ENCODE measurements around the gene SLC25A22. TPM values are rescaled to one million over a fixed set of nuclear protein-coding genes. Genes with fewer than 3 reads are reported as not detected.

SLC25A22 gene
- polyA plus RNA-seq, 1 donor (not counting 4 experiments of a cell fraction or from before 2014, with no cell fraction given) = 13.5 TPM

DNA sequence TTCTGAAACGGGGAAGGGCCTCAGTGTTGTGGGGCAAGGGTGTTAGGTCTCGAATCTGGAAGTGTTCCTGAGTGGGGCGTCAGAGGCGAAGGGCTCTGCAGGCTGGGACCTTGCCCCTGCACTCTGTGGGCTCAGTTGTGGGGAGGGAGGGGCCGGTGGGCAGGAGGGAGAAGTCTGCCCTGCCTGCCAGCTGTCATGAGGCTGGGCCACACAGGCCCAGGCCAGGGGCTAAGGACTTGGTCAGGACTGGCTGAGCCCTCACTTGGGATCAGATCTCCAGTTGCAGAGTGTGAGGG, 29.8 kb upstream of the SLC25A22 start, which contains the start of gene CRACR2B:
TSS of gene CRACR2B (plus strand) at position 23 of the 296 bp plus-strand sequence. CDS start 689 bp downstream, outside the sequence.
- H3K4me2 ChIP-seq (ENCODE audit: control insufficient read depth, extremely low read depth, insufficient read depth, low read depth, low read length) = peak within 1 kb of the TSS; percentile 60
- dilution Hi-C loops (cut with MboI; ENCODE audit: extremely low pct_ligation_motif_present, low sequenced_read_pairs) = no loop called here
- no peak for DNase-seq (ENCODE audit: low read depth, low spot score)
- H3K27me3 ChIP-seq (ENCODE audit: control insufficient read depth, extremely low read depth, insufficient read depth, low read length) = peaks cover 50% of the 10 kb centered on the region
- peaks cover 0 to 4% of the 10 kb centered on the region in 2 experiments for H3K36me3 ChIP-seq (ENCODE audit: control insufficient read depth in 2 of 2, extremely low read depth in 1 of 2, insufficient read depth in 2 of 2, low read length in 2 of 2)
- no peaks in the 10 kb centered on the region for H3K9me3 ChIP-seq (ENCODE audit: control insufficient read depth, low read depth, low read length)
- H3K4me1 ChIP-seq (ENCODE audit: control insufficient read depth, extremely low read depth, insufficient read depth, low read length) = peaks cover 32% of the 10 kb centered on the region
- no peak within 1 kb of the TSS for H3K9ac ChIP-seq (ENCODE audit: control insufficient read depth, extremely low read depth, insufficient read depth, low read length)
- H3K79me2 ChIP-seq (ENCODE audit: control insufficient read depth, insufficient read depth, low read length) = no peaks in the 10 kb centered on the region
- FAIRE-seq = no peak
- no peak within 1 kb of the TSS for H2AFZ ChIP-seq (ENCODE audit: control insufficient read depth, low read length)
- peak within 1 kb of the TSS in 2 of 3 experiments; percentile 29 to 34 for H3K4me3 ChIP-seq (ENCODE audit: control insufficient read depth in 2 of 3, extremely low read depth in 1 of 3, insufficient read depth in 2 of 3, low read depth in 1 of 3, low read length in 3 of 3)
- TF ChIP-seq, protein P1, sequence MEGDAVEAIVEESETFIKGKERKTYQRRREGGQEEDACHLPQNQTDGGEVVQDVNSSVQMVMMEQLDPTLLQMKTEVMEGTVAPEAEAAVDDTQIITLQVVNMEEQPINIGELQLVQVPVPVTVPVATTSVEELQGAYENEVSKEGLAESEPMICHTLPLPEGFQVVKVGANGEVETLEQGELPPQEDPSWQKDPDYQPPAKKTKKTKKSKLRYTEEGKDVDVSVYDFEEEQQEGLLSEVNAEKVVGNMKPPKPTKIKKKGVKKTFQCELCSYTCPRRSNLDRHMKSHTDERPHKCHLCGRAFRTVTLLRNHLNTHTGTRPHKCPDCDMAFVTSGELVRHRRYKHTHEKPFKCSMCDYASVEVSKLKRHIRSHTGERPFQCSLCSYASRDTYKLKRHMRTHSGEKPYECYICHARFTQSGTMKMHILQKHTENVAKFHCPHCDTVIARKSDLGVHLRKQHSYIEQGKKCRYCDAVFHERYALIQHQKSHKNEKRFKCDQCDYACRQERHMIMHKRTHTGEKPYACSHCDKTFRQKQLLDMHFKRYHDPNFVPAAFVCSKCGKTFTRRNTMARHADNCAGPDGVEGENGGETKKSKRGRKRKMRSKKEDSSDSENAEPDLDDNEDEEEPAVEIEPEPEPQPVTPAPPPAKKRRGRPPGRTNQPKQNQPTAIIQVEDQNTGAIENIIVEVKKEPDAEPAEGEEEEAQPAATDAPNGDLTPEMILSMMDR (optimal IDR thresholded peaks at IDR 0.05 in 1 of 3, IDR thresholded peaks at IDR 0.05 in 1 of 3, conservative IDR thresholded peaks at IDR 0.05 in 1 of 3; ENCODE audit: extremely low read depth in 1 of 3, insufficient read depth in 2 of 3, low read length in 3 of 3) = no peak
- peak; percentile 9 for TF ChIP-seq EZH2 (IDR thresholded peaks at IDR 0.05; ENCODE audit: low read length)
- no peak within 1 kb of the TSS for H3K27ac ChIP-seq (ENCODE audit: control insufficient read depth, insufficient read depth, low read length)
- no peaks in the 10 kb centered on the region for H4K20me1 ChIP-seq (ENCODE audit: control insufficient read depth, extremely low read depth, insufficient read depth, low read length)
- H3K9me1 ChIP-seq (ENCODE audit: control insufficient read depth, extremely low read depth, insufficient read depth, low read length) = no peaks in the 10 kb centered on the region

DNA sequence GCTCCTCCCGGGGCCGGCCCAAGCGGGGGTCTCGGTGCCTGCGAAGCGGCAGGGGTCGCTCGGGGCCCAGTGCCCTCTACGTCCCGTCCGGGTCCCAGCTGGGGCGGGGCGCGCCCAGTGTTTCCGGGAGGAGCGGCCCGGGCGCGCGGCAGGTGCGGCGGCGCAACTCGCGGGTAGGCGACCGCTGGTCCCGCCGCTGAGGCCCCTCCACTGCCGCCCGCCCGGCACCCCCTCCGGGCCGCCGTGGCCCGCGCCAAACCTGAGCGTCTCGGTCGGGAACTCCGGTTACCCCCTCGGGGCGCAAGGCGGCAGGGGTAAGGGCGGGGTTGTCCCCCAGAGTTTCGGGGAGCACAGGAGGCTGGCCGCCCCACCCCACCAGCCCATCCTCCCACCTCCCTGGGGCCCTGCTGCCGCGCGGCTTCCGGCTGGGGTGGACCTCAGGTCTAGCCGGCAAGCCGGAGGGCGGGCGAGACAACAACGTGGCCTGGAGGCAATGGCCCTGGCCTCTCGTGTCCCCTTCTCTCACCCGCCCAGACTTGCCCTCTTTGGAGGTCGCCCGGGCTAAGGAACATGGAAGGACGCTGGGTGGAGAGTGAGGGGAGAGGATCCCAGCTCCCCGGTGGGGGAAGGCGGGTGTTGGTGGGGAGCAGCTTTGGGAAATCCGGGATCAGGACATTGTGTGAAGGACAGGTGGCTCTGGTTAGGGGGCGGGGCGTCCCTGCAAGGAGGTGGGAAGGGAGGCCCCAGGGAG, 29.2 kb upstream of the SLC25A22 start:
- no peak overlapping the region for H2AFZ ChIP-seq (ENCODE audit: control insufficient read depth, low read length)
- H3K4me3 ChIP-seq (ENCODE audit: control insufficient read depth in 2 of 3, extremely low read depth in 1 of 3, insufficient read depth in 2 of 3, low read depth in 1 of 3, low read length in 3 of 3) = peak overlapping the region in 2 of 3 experiments; percentile 29 to 34
- H3K27me3 ChIP-seq (ENCODE audit: control insufficient read depth, extremely low read depth, insufficient read depth, low read length) = peaks cover 50% of the 10 kb centered on the region
- no peaks in the 10 kb centered on the region for H3K9me1 ChIP-seq (ENCODE audit: control insufficient read depth, extremely low read depth, insufficient read depth, low read length)
- H3K36me3 ChIP-seq (ENCODE audit: control insufficient read depth in 2 of 2, extremely low read depth in 1 of 2, insufficient read depth in 2 of 2, low read length in 2 of 2) = peaks cover 0 to 6% of the 10 kb centered on the region in 2 experiments
- H3K27ac ChIP-seq (ENCODE audit: control insufficient read depth, insufficient read depth, low read length) = no peak overlapping the region
- TF ChIP-seq, protein P1 (optimal IDR thresholded peaks at IDR 0.05 in 1 of 3, IDR thresholded peaks at IDR 0.05 in 1 of 3, conservative IDR thresholded peaks at IDR 0.05 in 1 of 3; ENCODE audit: extremely low read depth in 1 of 3, insufficient read depth in 2 of 3, low read length in 3 of 3) = no peak
- peak; percentile 23 for TF ChIP-seq EZH2 (IDR thresholded peaks at IDR 0.05; ENCODE audit: low read length)
- no peak for FAIRE-seq
- no peak for DNase-seq (ENCODE audit: low read depth, low spot score)
- no peaks in the 10 kb centered on the region for H4K20me1 ChIP-seq (ENCODE audit: control insufficient read depth, extremely low read depth, insufficient read depth, low read length)
- dilution Hi-C loops (cut with MboI; ENCODE audit: extremely low pct_ligation_motif_present, low sequenced_read_pairs) = no loop called here
- no peaks in the 10 kb centered on the region for H3K9me3 ChIP-seq (ENCODE audit: control insufficient read depth, low read depth, low read length)
- H3K4me1 ChIP-seq (ENCODE audit: control insufficient read depth, extremely low read depth, insufficient read depth, low read length) = peaks cover 29% of the 10 kb centered on the region
- peak overlapping the region; percentile 60 for H3K4me2 ChIP-seq (ENCODE audit: control insufficient read depth, extremely low read depth, insufficient read depth, low read depth, low read length)
- H3K9ac ChIP-seq (ENCODE audit: control insufficient read depth, extremely low read depth, insufficient read depth, low read length) = no peak overlapping the region
- H3K79me2 ChIP-seq (ENCODE audit: control insufficient read depth, insufficient read depth, low read length) = no peaks in the 10 kb centered on the region
